DOHH2 (cell line): ENCODE measurements around the gene USP2.

Experiments used
- H3F3A ChIP-seq: fragments of 200-600 bp; sonication (generic), shearing (Covaris generic); 2 replicates; pipeline ENCODE4 v1.6.0; 2016; ENCODE audit warnings: antibody characterized with exemption, mild to moderate bottlenecking; ENCODE audit not compliant: control insufficient read depth, insufficient read depth
- H3K27ac ChIP-seq: fragments of 200-600 bp; sonication (generic); 2 replicates; pipeline ENCODE4 v1.5.1; 2014; ENCODE audit warnings: low read depth, mild to moderate bottlenecking, low read length, moderate library complexity
- H3K27me3 ChIP-seq: fragments of 200-600 bp; sonication (generic); 2 replicates; pipeline ENCODE4 v1.6.1; 2014; ENCODE audit warnings: mild to moderate bottlenecking, low read length, mixed read lengths; ENCODE audit not compliant: control insufficient read depth
- H3K36me3 ChIP-seq: fragments of 200-600 bp; sonication (generic); 2 replicates; pipeline ENCODE4 v1.6.1; 2014; ENCODE audit warnings: mild to moderate bottlenecking, low read length, moderate library complexity, mixed read lengths; ENCODE audit not compliant: control insufficient read depth
- H3K4me1 ChIP-seq: fragments of 200-600 bp; sonication (generic); 2 replicates; pipeline ENCODE4 v1.6.1; 2014; ENCODE audit warnings: mild to moderate bottlenecking, low read length, mixed read lengths; ENCODE audit not compliant: control insufficient read depth
- H3K4me2 ChIP-seq: fragments of 200-600 bp; sonication (generic); 2 replicates; pipeline ENCODE4 v1.6.0; 2014; ENCODE audit warnings: mild to moderate bottlenecking, low read length, moderate library complexity
- H3K4me3 ChIP-seq: fragments of 200-600 bp; sonication (generic); 2 replicates; pipeline ENCODE4 v1.5.1; 2014; ENCODE audit warnings: mild to moderate bottlenecking, low read length, mixed read lengths
- H3K79me2 ChIP-seq: fragments of 200-600 bp; sonication (generic); 2 replicates; pipeline ENCODE4 v1.6.1; 2014; ENCODE audit warnings: mild to moderate bottlenecking, low read length, mixed read lengths; ENCODE audit not compliant: control insufficient read depth
- H3K9me2 ChIP-seq: fragments of 200-600 bp; sonication (generic); replicated peaks from 2 replicates; pipeline ENCODE4 v1.6.1; 2014; ENCODE audit warnings: mild to moderate bottlenecking, low read length, mixed read lengths; ENCODE audit not compliant: control insufficient read depth
- H3K9me3 ChIP-seq: fragments of 200-600 bp; sonication (generic); 2 replicates; pipeline ENCODE4 v1.6.1; 2014; ENCODE audit warnings: antibody characterized with exemption, low read length, mixed read lengths; ENCODE audit not compliant: control insufficient read depth, insufficient read depth
- H4K20me1 ChIP-seq: fragments of 200-600 bp; sonication (generic); 2 replicates; pipeline ENCODE4 v1.6.0; 2014; ENCODE audit warnings: low read depth, mild to moderate bottlenecking, antibody characterized with exemption, low read length, moderate library complexity; ENCODE audit not compliant: control insufficient read depth, insufficient read depth
- EZH2phosphoT487 ChIP-seq: fragments of 200-600 bp; sonication (generic); IDR thresholded peaks from 2 replicates; pipeline ENCODE4 v1.6.1; 2017; ENCODE audit warnings: borderline replicate concordance, mild to moderate bottlenecking, antibody characterized with exemption, low read length, moderate library complexity, mixed read lengths
- TF ChIP-seq, protein P1 (sequence below): fragments of 200-600 bp; sonication (generic); IDR thresholded peaks from one replicate; pipeline ENCODE4 v1.5.1; 2014; ENCODE audit warnings: antibody characterized with exemption, mild to moderate bottlenecking, low read depth, low read length; ENCODE audit not compliant: poor library complexity, severe bottlenecking

Gene USP2

DNA sequence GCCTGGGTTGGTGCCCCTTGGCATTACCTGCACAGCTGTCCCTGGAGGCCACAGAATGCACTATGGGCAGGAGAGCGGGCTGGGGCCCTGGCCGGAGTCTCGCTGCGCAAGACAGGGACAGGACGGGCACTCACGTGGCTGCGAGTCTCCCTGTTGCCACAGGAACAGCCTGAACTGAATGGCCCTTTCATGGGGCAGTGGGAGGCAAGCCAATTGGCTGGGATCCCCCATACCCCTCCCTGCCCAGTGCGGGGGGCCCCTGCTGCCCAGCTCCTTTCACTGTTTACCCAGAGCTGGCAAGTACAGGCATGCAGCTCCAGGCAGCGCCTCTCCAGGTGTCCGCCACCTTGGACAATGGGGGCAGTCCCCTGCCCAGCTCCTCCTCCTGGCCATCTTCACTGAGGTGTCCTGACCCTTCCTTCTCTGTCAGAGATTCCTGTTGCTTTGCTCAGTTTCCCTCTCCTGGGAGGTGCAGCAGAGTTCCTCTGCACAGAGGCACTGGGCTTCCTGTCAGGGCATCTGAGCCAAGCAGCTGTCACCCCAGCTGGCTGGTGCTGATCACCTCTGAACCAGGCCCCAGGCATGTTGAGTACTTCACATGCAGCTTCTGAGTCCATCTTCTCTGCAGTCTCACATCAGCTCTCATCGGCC, 5.2 kb downstream of the USP2 start:
- Histone ChIP-seq H3K27ac (no peak overlapping the region), H3K4me1 (peaks cover 66% of the 10 kb centered on the region), H3K36me3 (no peaks in the 10 kb centered on the region), H4K20me1 (no peaks in the 10 kb centered on the region), H3K9me2 (no peaks in the 10 kb centered on the region), H3K4me3 (no peak overlapping the region), H3F3A (peaks cover 8% of the 10 kb centered on the region; the same call in 1 of the 2 replicates), H3K4me2 (no peak overlapping the region), H3K27me3 (peaks cover 6% of the 10 kb centered on the region; the same call in 1 of the 2 replicates), H3K79me2 (no peaks in the 10 kb centered on the region), H3K9me3 (no peaks in the 10 kb centered on the region)
- TF ChIP-seq, protein P1, sequence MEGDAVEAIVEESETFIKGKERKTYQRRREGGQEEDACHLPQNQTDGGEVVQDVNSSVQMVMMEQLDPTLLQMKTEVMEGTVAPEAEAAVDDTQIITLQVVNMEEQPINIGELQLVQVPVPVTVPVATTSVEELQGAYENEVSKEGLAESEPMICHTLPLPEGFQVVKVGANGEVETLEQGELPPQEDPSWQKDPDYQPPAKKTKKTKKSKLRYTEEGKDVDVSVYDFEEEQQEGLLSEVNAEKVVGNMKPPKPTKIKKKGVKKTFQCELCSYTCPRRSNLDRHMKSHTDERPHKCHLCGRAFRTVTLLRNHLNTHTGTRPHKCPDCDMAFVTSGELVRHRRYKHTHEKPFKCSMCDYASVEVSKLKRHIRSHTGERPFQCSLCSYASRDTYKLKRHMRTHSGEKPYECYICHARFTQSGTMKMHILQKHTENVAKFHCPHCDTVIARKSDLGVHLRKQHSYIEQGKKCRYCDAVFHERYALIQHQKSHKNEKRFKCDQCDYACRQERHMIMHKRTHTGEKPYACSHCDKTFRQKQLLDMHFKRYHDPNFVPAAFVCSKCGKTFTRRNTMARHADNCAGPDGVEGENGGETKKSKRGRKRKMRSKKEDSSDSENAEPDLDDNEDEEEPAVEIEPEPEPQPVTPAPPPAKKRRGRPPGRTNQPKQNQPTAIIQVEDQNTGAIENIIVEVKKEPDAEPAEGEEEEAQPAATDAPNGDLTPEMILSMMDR: no peak

DNA sequence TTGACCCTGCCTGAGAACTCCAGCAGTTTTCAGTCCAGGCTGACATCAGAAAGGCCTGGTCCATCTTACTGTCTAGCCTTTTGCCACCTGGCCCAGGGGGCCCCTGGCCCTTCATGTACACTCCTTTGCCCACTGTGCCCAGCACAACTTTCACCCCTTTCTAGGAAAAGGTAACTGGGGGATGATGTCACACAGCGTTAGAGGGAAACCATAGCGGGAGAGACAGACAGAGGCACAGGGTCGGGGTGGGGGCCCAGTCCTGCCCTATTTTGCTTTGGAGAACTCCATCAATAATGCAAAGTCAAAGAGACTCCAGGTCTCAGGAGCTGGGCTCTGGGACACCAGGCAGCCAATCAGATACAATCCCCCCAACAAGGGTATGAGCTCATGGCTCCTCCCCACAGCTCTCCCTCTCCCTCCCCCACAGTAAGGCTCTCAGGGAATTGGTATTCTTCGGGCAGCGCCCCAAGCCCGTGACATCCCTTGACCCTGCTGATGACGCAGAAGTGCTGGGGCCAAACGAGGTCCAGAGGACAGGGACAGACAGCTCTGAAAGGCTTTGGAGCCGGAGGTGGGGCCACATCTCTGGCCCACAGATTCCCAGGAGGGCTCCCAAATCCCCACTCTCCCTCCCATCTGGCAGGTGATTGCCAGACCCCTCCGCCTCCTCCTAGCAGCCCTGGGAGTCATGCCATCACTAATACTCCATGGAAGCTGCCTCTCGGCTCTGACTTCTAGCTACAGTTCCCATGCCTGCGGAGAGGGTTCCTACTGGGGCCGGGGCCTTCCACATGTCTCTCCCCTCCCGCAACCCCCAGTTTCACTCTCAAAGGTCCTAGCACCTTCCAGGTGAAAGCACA, 5.9 kb downstream of the USP2 start:
- H3K9me2 ChIP-seq: no peaks in the 10 kb centered on the region
- H3K79me2 ChIP-seq: no peaks in the 10 kb centered on the region
- H3K27me3 ChIP-seq: peaks cover under 1% of the 10 kb centered on the region; the same call in 1 of the 2 replicates
- H3K4me2 ChIP-seq: no peak overlapping the region
- no peak overlapping the region for H3K4me3 ChIP-seq
- no peaks in the 10 kb centered on the region for H4K20me1 ChIP-seq
- H3K27ac ChIP-seq: no peak overlapping the region
- no peak for TF ChIP-seq EZH2phosphoT487
- no peaks in the 10 kb centered on the region for H3K9me3 ChIP-seq
- peaks cover 8% of the 10 kb centered on the region; the same call in 1 of the 2 replicates for H3F3A ChIP-seq
- no peaks in the 10 kb centered on the region for H3K36me3 ChIP-seq
- peaks cover 66% of the 10 kb centered on the region for H3K4me1 ChIP-seq

DNA sequence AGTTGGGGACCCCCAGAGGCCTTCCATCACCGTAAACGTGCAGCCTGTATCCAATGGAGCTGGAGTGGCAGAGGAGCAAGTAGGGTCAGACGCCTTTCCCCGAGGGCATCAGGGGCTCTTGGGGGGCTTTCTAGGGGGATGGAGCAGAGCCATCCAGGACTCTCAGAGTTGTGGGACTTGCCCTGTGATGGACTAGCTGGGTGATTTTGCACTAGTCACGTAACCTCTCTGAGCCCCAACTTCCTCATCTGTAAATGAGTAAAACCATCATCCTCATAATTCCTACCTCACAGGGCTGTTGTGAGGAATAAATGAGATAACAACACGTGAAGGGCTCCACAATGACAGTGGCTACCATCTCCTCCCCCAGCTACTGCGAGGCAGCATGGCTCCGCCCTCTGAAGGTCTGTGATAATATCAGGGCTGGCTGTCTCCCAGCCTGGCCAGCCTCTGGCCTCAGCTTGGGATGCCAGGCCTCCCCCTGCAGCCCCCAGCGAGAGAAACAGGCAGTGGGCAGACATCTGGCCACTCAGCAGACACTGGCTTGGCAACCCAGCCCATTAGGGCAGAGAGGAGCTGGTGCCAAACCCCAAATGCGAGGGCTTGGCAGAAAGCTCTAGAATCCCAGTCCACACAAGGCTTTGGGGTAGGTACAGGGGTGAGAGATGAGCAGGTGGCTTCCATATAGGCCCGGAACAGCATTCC, 6.7 kb downstream of the USP2 start:
- no peaks in the 10 kb centered on the region for H4K20me1 ChIP-seq
- no peaks in the 10 kb centered on the region for H3K9me3 ChIP-seq
- TF ChIP-seq EZH2phosphoT487: no peak
- TF ChIP-seq, protein P1: no peak
- H3K4me2 ChIP-seq: no peak overlapping the region
- no peaks in the 10 kb centered on the region for H3K79me2 ChIP-seq
- peaks cover 8% of the 10 kb centered on the region; the same call in 1 of the 2 replicates for H3F3A ChIP-seq
- H3K4me1 ChIP-seq: peaks cover 72% of the 10 kb centered on the region
- H3K27ac ChIP-seq: no peak overlapping the region
- H3K36me3 ChIP-seq: no peaks in the 10 kb centered on the region
- no peaks in the 10 kb centered on the region for H3K27me3 ChIP-seq
- H3K9me2 ChIP-seq: no peaks in the 10 kb centered on the region
- H3K4me3 ChIP-seq: no peak overlapping the region
